GM10248 (cell line): ENCODE data around the gene WLS.

Experiments
- CTCF ChIA-PET: fragments of 300-600 bp; sonication (Branson Sonifier 250); formaldehyde crosslinking; extraction: SDS; loops from one replicate; lab custom pipeline; 2021; ENCODE audit warnings: antibody characterized with exemption; lab: Yijun Ruan, JAX
- POLR2A ChIA-PET: fragments of 350-650 bp; sonication (Branson Sonifier 250); formaldehyde crosslinking; extraction: SDS; loops from one replicate; lab custom pipeline; 2020; ENCODE audit warnings: antibody characterized with exemption; lab: Yijun Ruan, JAX
- DNase-seq: peaks from one replicate; pipeline ENCODE4 v3.0.0; 2012; ENCODE audit errors: extremely low spot score
- TF ChIP-seq, protein P1 (sequence below): IDR thresholded peaks from 2 replicates; pipeline ENCODE4 v1.5.1; 2012; ENCODE audit warnings: mild to moderate bottlenecking, low read depth; ENCODE audit errors: extremely low read depth, missing control alignments, control extremely low read depth

Gene WLS

DNA sequence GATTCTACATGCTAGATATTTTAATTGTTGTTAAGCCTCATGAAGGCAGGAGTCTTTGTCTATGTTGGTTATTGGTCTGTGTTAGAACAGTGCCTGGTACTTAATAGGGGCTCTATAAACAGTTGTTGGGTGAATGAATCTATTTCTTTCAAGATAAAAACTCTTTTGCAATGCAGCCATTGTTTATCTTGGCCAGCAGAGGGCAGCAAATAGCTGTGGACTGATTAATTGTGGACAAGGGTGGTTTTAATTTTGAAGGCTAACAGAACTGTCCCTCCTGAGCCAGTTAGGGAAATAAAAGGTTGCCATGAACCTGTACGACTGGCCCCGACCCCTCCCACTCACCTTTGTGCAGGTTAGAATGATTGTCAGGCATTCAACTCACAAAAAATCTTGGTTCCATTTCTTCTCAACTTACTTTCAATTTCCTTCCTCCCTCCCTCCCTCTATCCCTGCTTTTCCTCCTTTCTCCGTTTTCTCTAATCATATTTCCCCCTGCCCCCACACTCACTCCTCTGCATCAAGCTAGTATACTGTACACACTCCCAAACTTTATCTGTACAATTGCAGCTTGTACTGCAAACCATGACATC, 115.6 kb downstream of the WLS start:
- DNase-seq, result peak; percentile 48
- TF ChIP-seq, protein P1, sequence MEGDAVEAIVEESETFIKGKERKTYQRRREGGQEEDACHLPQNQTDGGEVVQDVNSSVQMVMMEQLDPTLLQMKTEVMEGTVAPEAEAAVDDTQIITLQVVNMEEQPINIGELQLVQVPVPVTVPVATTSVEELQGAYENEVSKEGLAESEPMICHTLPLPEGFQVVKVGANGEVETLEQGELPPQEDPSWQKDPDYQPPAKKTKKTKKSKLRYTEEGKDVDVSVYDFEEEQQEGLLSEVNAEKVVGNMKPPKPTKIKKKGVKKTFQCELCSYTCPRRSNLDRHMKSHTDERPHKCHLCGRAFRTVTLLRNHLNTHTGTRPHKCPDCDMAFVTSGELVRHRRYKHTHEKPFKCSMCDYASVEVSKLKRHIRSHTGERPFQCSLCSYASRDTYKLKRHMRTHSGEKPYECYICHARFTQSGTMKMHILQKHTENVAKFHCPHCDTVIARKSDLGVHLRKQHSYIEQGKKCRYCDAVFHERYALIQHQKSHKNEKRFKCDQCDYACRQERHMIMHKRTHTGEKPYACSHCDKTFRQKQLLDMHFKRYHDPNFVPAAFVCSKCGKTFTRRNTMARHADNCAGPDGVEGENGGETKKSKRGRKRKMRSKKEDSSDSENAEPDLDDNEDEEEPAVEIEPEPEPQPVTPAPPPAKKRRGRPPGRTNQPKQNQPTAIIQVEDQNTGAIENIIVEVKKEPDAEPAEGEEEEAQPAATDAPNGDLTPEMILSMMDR, result peak; percentile 84
- ChIA-PET CTCF (interaction anchor here (0.6 to 5.3 kb wide), 63 partner anchors 9 to 1624 kb away, joined by 3 to 43 read pairs (median 4); no protein-coding TSS in a partner anchor), POLR2A (no interaction called here)

DNA sequence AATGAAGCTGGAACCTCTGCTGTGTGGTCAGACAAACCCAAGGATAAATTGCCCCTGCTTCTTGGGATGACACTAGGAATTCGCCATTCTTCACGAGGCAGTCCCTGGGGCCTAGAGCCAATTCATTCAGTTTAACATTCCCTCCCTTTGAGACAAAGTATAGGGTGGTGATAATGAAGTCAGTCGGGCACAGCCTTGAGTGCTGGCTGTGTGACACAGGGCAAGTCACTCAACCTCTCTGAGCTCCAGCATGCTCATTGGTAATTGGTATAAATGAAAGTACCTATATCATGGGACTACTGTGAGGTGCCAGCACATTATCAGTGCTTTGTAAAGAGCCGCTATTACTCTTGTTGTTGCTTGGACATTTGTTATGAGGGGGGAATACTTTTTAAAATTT, 117.0 kb downstream of the WLS start:
- no peak for DNase-seq

DNA sequence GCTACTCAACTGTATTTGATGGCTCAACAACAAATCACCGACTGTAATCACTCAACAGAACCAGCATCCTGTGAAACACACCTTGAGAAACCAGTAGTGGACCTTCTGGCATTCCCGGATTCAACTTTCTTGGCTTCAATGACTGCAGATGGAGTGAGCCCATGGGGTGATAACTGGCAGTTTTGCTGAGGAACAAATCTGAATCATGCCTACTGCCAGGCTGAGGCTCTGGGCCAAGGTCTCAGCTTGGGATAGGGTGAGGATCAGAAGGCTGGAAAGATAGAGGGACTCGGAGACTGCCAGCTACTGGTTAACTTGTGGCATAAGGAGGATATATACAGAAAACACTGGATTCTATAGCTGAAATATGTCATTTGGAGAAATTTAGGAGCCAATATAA, 118.4 kb downstream of the WLS start:
- ChIA-PET CTCF (interaction anchor here (0.8 to 5.3 kb wide), 5 partner anchors 229 to 1624 kb away, joined by 3 to 40 read pairs (median 5); no protein-coding TSS in a partner anchor), POLR2A (no interaction called here)
- TF ChIP-seq, protein P1, result no peak
- no peak for DNase-seq

More for the DNA sequence above, 117.0 kb downstream of the WLS start:
- POLR2A ChIA-PET, result no interaction called here
- TF ChIP-seq, protein P1, result no peak
- CTCF ChIA-PET, result interaction anchor here (0.9 to 5.3 kb wide), 15 partner anchors 8 to 1623 kb away, joined by 3 to 43 read pairs (median 7); no protein-coding TSS in a partner anchor

DNA sequence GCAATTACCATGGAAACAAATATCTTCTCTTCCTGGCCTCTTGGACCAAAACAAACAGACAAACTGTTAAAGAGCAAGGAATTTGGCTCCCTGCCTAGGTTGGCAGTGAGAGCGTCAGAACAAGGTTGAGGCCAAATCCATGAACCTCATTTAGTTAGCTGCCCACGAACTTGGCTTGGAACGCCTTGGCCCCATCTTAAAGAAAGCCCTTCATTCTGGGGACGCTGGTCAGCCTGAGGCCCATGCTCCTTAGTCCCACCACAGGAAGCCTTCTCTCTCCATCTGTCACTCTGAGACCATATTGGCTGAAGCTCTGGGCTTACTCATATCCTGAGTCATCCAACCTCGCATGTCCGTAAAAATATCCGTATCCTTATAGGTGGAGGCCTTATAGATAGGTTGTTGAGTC, 119.5 kb downstream of the WLS start:
- no peak for DNase-seq

DNA sequence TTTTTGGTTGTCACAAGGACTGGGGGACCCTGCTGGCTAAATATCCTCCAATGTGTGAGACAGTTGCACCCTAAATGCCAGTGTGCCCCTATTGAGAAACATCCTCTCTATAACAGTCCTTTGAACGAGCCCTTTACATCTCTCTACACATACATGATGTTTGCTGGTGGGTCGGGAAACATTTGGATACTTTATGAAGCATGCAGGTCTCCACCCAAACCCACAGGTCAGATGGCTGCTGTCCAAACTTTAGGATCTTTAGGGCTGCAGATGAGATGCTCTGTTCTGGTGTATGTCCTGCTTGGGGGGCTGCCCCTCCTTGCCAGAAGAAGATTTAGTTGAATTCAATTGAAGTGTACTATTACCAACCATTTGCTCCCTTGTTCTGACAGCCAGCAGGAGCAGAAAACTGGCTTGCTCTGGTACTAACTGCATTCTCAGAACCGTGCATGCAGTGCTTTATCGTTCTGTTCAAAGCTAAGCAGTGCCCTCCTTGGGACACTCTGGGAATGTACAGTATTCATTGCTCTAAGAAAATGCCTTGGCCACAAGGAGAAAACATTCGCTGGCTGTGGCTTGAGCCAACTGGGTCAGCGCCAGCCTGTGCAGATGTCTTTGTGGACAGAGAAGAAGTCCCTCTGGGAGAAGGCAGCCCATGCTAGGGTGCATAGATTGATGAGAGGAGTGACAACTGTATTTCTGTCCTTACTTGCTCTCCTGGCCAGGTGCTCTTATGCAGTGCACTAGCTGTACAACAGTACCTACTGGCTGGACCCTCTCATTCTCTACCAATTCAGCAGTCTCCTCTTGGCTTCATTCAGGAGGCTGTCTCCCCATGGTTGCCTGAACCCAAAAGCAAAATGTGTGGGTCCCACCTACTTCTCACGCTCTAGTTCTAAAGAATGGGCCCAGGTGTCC, 120.5 kb downstream of the WLS start:
- TF ChIP-seq, protein P1, result no peak
- CTCF ChIA-PET, result interaction anchor here (1.1 to 1.8 kb wide), 2 partner anchors 9 to 1625 kb away, joined by 3 to 4 read pairs; no protein-coding TSS in a partner anchor
- no peak for DNase-seq
- POLR2A ChIA-PET, result interaction anchor here (0.6 kb wide), 1 partner anchor 346 kb away, joined by 3 read pairs; no protein-coding TSS in a partner anchor

More for the DNA sequence above, 119.5 kb downstream of the WLS start:
- TF ChIP-seq, protein P1, result no peak
- CTCF ChIA-PET, result interaction anchor here (1.6 to 5.3 kb wide), 2 partner anchors 233 to 331 kb away, joined by 8 to 40 read pairs; no protein-coding TSS in a partner anchor
- POLR2A ChIA-PET, result no interaction called here

DNA sequence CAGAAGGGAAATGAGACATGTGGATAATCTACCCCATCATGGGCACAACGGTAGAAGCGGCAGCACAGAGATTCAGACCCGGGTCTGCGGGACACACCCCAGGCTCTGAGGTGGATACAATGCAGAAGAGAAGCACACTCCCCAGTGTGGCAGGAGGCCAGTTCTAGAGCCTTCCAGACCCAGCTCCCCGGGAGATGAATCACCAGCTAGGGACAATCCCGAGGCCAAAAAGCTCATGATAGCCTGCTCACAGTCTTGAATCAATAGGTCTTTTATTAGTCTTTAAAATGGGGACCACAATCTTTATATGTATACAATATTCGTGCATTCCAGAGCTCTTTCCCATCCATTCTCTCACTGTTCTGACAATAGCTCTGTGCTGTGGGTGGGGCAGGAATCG, 124.6 kb downstream of the WLS start:
- DNase-seq, result no peak
- ChIA-PET POLR2A (no interaction called here), CTCF (interaction anchor here (1.1 to 4.2 kb wide), 8 partner anchors 9 to 1629 kb away, joined by 3 to 40 read pairs (median 4); no protein-coding TSS in a partner anchor)
- TF ChIP-seq, protein P1, result no peak
